Stimulated activated CD8-positive, alpha-beta memory T cell treated with anti-CD3 and anti-CD28 coated beads, Interleukin-15, amount 100 ng/mL, for 4 hours (primary cell): Measurements from ENCODE around the gene SSBP4.

Source experiments
- DNase-seq, 2 donors: peaks; one replicate each; pipeline ENCODE4 v3.0.0-alpha.2; 2020; ENCODE audit warnings: low read depth in 2 of 2

The SSBP4 gene

GRCh38 chr19:18433015-18433691 lies 14.0 kb downstream of the SSBP4 start:
- no peak for DNase-seq

- DNase-seq, result no peak
Measured at GRCh38 chr19:18433735-18434398, 14.7 kb downstream of the SSBP4 start.

- DNase-seq, result no peak
Measured at GRCh38 chr19:18434411-18435175, 15.4 kb downstream of the SSBP4 start.

DNA sequence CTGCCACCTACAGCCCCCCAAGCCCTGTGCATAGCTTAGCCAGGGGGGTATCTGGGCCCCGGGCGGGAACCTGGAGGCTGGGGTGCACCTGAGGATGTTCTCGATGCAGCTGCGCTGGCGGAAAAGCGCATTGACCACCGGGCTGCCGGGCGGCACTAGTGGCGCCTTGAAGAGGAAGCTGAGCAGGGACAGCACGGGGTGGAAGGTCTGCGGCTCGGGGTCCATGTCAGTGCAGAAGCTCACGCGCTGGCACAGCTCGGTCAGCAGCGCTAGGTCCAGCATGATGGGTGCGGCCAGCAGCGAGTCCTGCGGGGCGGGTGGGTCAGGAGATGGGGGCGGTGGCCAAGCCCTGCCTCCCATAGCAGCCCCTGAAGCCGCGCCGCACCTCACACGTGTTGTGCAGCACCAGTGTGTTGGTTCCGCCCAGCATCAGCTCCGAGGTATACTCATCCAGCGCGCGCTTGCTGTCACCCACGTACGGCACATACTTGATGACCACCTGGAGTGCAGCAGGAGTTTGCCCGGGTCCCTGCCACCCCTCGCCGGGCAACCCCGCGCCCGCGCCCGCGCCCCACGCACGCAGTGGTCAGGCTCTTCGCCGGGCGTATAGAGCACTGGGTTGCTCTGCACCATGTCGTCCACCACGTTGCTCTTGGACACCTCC lies 16.1 kb downstream of the SSBP4 start:
- DNase-seq, result no peak

GRCh38 chr19:18435842-18436670 lies 16.9 kb downstream of the SSBP4 start:
- no peak for DNase-seq

GRCh38 chr19:18436671-18437490 lies 17.7 kb downstream of the SSBP4 start:
- DNase-seq, result peak; percentile 71 to 73

DNA sequence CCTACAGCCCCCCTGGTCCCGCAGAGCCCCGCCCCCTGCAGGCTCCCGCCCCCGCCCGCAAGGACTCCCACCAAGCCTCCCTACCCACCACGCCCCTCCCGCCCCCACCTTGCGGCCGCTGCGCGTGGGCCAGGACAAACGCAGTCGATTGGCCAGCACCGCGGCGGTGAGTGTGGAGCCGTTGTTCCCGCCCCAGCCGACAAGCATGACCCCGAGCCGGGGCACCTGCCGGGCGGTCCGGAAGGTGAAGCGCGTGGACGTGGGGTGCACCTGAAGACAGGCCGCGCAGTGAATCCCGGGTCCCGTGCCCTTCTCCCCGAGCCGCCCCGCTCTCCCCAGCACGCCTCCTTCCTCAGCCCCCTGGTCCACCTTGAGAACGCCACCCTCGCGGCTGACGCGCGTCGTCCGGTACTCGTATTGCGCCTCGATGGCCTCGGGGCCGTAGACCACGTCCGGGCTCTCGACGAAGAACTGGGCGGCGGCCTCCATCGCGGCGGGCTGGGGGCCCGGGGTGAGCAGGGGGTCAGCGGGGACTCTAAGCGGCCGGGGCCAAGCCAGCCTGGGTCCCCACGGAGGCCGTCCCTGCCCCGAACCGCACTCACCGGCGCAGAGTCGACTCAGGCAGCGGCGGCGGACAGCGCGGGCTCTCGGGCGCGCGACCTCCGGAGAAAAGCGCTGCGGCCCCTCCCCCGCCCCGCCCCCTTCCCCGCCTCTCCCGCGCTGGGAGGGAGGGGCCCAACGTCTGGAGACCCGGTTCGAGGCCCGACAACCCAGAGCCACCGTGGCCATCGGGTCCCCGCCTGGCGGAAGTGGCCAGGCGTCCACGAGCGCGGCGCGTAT lies 18.5 kb downstream of the SSBP4 start, which contains the start of gene ISYNA1:
TSS of gene ISYNA1 (minus strand) at position 643 of the 840 bp plus-strand sequence. CDS start at position 489, 154 bp downstream.
- DNase-seq, result peak; percentile 56 to 62

DNA sequence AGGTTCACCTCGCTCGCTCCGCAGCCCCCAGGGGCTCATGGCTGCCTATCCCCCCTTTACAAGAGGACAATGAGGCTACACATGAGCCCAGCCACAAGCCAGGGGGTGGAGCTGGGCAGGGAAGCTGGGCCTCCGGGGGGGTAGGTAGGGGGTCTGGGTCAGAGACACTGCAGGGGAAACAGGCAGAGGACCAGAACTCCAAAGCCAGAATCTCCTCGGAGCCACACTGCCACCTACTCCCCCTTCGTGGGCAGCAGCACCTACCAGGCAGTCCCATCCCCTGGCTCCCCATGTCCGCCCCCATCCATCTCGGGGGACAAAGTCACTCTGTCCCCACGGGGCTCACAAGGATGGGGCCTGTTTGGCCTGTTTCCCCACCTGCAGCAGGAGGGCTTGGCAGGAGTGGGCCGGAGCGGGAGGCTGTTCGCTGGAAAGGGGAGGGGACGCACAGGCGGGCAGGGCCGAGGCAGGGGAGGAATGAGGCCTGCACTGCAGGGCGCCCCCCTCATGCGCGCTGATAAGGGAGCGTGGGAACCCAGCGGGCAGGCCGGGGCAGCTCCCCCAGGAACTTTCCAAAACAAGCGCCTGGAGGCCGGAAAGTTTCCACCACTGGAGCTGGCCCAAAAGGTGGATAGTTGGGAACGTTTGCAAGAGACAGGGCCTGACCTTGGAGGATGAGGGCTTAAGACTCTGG lies 19.3 kb downstream of the SSBP4 start:
- DNase-seq, result no peak

GRCh38 chr19:18439025-18439909 lies 20.1 kb downstream of the SSBP4 start:
- no peak for DNase-seq

DNA sequence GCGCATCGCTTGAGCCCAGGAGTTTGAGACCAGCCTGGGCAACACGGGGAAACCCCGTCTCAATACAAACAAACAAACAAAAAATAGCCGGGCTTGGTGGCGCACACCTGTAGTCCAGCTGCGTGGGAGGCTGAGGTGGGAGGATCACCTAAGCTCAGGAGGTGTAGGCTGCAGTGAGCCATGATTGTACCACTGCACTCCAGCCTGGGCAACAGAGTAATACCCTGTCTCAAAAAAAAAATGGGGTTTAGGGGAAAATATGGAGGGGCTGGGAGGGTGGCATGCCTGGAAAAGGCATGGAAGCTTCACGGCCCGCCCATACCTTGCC lies 20.7 kb downstream of the SSBP4 start:
- DNase-seq, result no peak

GRCh38 chr19:18440415-18440877 lies 21.2 kb downstream of the SSBP4 start:
- no peak for DNase-seq

GRCh38 chr19:18440936-18441803 lies 22.0 kb downstream of the SSBP4 start:
- no peak for DNase-seq

- DNase-seq, result no peak
Measured at GRCh38 chr19:18441804-18442788, 22.9 kb downstream of the SSBP4 start.

- DNase-seq, result no peak
Measured at GRCh38 chr19:18442941-18443340, 23.7 kb downstream of the SSBP4 start.

GRCh38 chr19:18443406-18443805 lies 24.2 kb downstream of the SSBP4 start:
- DNase-seq, result no peak

GRCh38 chr19:18443831-18444230 lies 24.6 kb downstream of the SSBP4 start:
- DNase-seq, result no peak
